GM19035 (cell line): ENCODE results near the gene PPP1R37.
"Not testable (repeated sequence)": the region's sequence is repeated elsewhere in the genome, so short reads cannot be mapped to it uniquely, and the experiment has no call there.

Experiments used
- ATAC-seq: cut with Tn5 transposase; IDR thresholded peaks from one replicate; pipeline ENCODE4 v1.9.1; 2021; ENCODE audit not compliant: unreplicated experiment

Gene PPP1R37

GRCh38 chr19:45094707-45095106, 1.7 kb downstream of the PPP1R37 start:
- no peak for ATAC-seq

- ATAC-seq, result no peak
Measured at GRCh38 chr19:45095496-45096413, 2.8 kb downstream of the PPP1R37 start.

GRCh38 chr19:45096700-45097099, 3.7 kb downstream of the PPP1R37 start:
- no peak for ATAC-seq

GRCh38 chr19:45097450-45097775, 4.4 kb downstream of the PPP1R37 start:
- no peak for ATAC-seq

GRCh38 chr19:45097776-45098520, 5.0 kb downstream of the PPP1R37 start:
- ATAC-seq, result no peak

- no peak for ATAC-seq
Measured at GRCh38 chr19:45098521-45099466, 5.8 kb downstream of the PPP1R37 start.

GRCh38 chr19:45099467-45100191, 6.7 kb downstream of the PPP1R37 start:
- ATAC-seq, result no peak

GRCh38 chr19:45100201-45100600, 7.2 kb downstream of the PPP1R37 start:
- no peak for ATAC-seq

- ATAC-seq, result no peak
Measured at GRCh38 chr19:45100846-45101252, 7.9 kb downstream of the PPP1R37 start.

- ATAC-seq, result no peak
Measured at GRCh38 chr19:45101806-45102205, 8.8 kb downstream of the PPP1R37 start.

- ATAC-seq, result no peak
Measured at GRCh38 chr19:45102481-45102880, 9.5 kb downstream of the PPP1R37 start.

- ATAC-seq, result no peak
Measured at GRCh38 chr19:45103156-45103507, 10.2 kb downstream of the PPP1R37 start.

- no peak for ATAC-seq
Measured at GRCh38 chr19:45103508-45104319, 10.7 kb downstream of the PPP1R37 start.

GRCh38 chr19:45104658-45105349, 11.8 kb downstream of the PPP1R37 start:
- no peak for ATAC-seq

- not testable (repeated sequence) for ATAC-seq
Measured at GRCh38 chr19:45106363-45106762, 13.4 kb downstream of the PPP1R37 start.

GRCh38 chr19:45107621-45108150, 14.7 kb downstream of the PPP1R37 start:
- no peak for ATAC-seq

- ATAC-seq, result no peak
Measured at GRCh38 chr19:45110851-45111266, 17.9 kb downstream of the PPP1R37 start.

GRCh38 chr19:45112111-45112827, 19.3 kb downstream of the PPP1R37 start:
- ATAC-seq, result no peak
